HepG2 (cell line): ENCODE data around the gene SIX5. TPM values are rescaled to one million over a fixed set of nuclear protein-coding genes. Genes with fewer than 3 reads are reported as not detected.
A peak's percentile ranks its signal among the peaks of the same experiment; 100 is the strongest.

ENCODE experiments used
- ARNT ChIP-seq: fragments of 450-650 bp; IDR thresholded peaks from 2 replicates; pipeline ENCODE4 v1.6.1; 2017
- CREB3 ChIP-seq: sonication (generic); formaldehyde crosslinking; IDR thresholded peaks from 2 replicates; pipeline ENCODE4 v1.5.0; 2020; ENCODE audit warnings: missing genetic modification reagents
- DNMT1 ChIP-seq: sonication (generic); formaldehyde crosslinking; IDR thresholded peaks from 2 replicates; pipeline ENCODE4 v1.5.1; 2020; ENCODE audit warnings: mild to moderate bottlenecking, missing genetic modification reagents
- FOSL1 ChIP-seq: sonication (generic); formaldehyde crosslinking; IDR thresholded peaks from 2 replicates; pipeline ENCODE4 v1.9.0; 2021; ENCODE audit warnings: missing genetic modification reagents, borderline replicate concordance
- KDM3A ChIP-seq: IDR thresholded peaks from 2 replicates; pipeline ENCODE4 v1.6.1; 2018; ENCODE audit warnings: low read depth, missing compliant biosample characterization
- MED13 ChIP-seq: sonication (generic); formaldehyde crosslinking; IDR thresholded peaks from 2 replicates; pipeline ENCODE4 v1.5.0; 2020; ENCODE audit warnings: missing genetic modification reagents
- NFE2 ChIP-seq: sonication (generic); formaldehyde crosslinking; IDR thresholded peaks from 2 replicates; pipeline ENCODE4 v1.4.0; 2020; ENCODE audit warnings: missing genetic modification reagents
- NFKB2 ChIP-seq: sonication (generic); formaldehyde crosslinking; IDR thresholded peaks from 2 replicates; pipeline ENCODE4 v1.4.0; 2020; ENCODE audit warnings: missing genetic modification reagents, borderline replicate concordance
- NFRKB ChIP-seq: fragments of 450-650 bp; IDR thresholded peaks from 2 replicates; pipeline ENCODE4 v1.6.1; 2017
- NPAS2 ChIP-seq: sonication (generic); formaldehyde crosslinking; IDR thresholded peaks from 2 replicates; pipeline ENCODE4 v1.8.0; 2022; ENCODE audit warnings: mild to moderate bottlenecking, missing genetic modification reagents, borderline replicate concordance
- PBX3 ChIP-seq: sonication (generic); formaldehyde crosslinking; IDR thresholded peaks from 2 replicates; pipeline ENCODE4 v1.8.1; 2023; ENCODE audit warnings: missing genetic modification reagents, inconsistent platforms, borderline replicate concordance
- RFX3 ChIP-seq: IDR thresholded peaks from 2 replicates; pipeline ENCODE4 v1.6.1; 2016; ENCODE audit warnings: missing biosample characterization, missing genetic modification reagents
- YEATS2 ChIP-seq: sonication (generic); formaldehyde crosslinking; IDR thresholded peaks from 2 replicates; pipeline ENCODE4 v1.4.0; 2020; ENCODE audit warnings: missing genetic modification reagents, borderline replicate concordance
- ZBTB37 ChIP-seq: sonication (generic); formaldehyde crosslinking; IDR thresholded peaks from 2 replicates; pipeline ENCODE4 v1.4.0; 2020; ENCODE audit warnings: mild to moderate bottlenecking, missing genetic modification reagents
- ZBTB8A ChIP-seq: sonication (generic); formaldehyde crosslinking; IDR thresholded peaks from 2 replicates; pipeline ENCODE4 v1.4.0; 2020; ENCODE audit warnings: mild to moderate bottlenecking, low read depth, missing genetic modification reagents, borderline replicate concordance
- ZNF33A ChIP-seq: sonication (generic); formaldehyde crosslinking; IDR thresholded peaks from 2 replicates; pipeline ENCODE4 v1.5.1; 2020; ENCODE audit warnings: missing genetic modification reagents, mild to moderate bottlenecking, moderate library complexity, borderline replicate concordance
- ZNF577 ChIP-seq: sonication (generic); formaldehyde crosslinking; IDR thresholded peaks from 2 replicates; pipeline ENCODE4 v1.4.0; 2020; ENCODE audit warnings: mild to moderate bottlenecking, low read depth, missing genetic modification reagents, borderline replicate concordance
- ZNF670 ChIP-seq: sonication (generic); formaldehyde crosslinking; IDR thresholded peaks from 2 replicates; pipeline ENCODE4 v1.8.0; 2022; ENCODE audit warnings: mild to moderate bottlenecking, missing genetic modification reagents, borderline replicate concordance
- ZNF83 ChIP-seq: sonication (generic); formaldehyde crosslinking; IDR thresholded peaks from 2 replicates; pipeline ENCODE4 v1.4.0; 2020; ENCODE audit warnings: missing genetic modification reagents, mild to moderate bottlenecking, borderline replicate concordance
- ZNF841 ChIP-seq: sonication (generic); formaldehyde crosslinking; IDR thresholded peaks from 2 replicates; pipeline ENCODE4 v1.8.1; 2023; ENCODE audit warnings: missing genetic modification reagents, borderline replicate concordance
- polyA plus RNA-seq, 8 experiments: library from polyadenylated mRNA; depleted of rRNA in 3 of 8; stranded (reverse) in 7 of 8; unstranded in 1 of 8; fragments of >200 nt; fragmentation: Illumina TruSeq in 4 of 8; extraction: Trizol in 4 of 8; gene quantifications; 2 replicates each; pipeline versions ENCODE4 v1.2.1 to v1.2.3, GENCODE V29; 2011 to 2016; ENCODE audit warnings: low read depth in 4 of 8, missing spikeins in 1 of 8, mixed read lengths in 1 of 8; ENCODE audit not compliant: insufficient read depth in 1 of 8
- total RNA-seq, 5 experiments: library from RNA; depleted of rRNA; stranded (reverse); fragments of >200 nt; fragmentation: Illumina TruSeq; extraction: Trizol; gene quantifications; 2 replicates each; pipeline ENCODE4 v1.2.3, GENCODE V29; 2016; ENCODE audit warnings: low read depth in 1 of 5
- TF ChIP-seq, protein P1 (sequence below): IDR thresholded peaks from 2 replicates; pipeline ENCODE4 v1.6.1; 2016; ENCODE audit warnings: low read depth, borderline replicate concordance
- TF ChIP-seq, protein P2 (sequence below): sonication (generic); formaldehyde crosslinking; IDR thresholded peaks from 2 replicates; pipeline ENCODE4 v1.8.0; 2022; ENCODE audit warnings: mild to moderate bottlenecking, missing genetic modification reagents, moderate library complexity
- TF ChIP-seq, protein P3 (sequence below): sonication (generic); formaldehyde crosslinking; IDR thresholded peaks from 2 replicates; pipeline ENCODE4 v1.4.0; 2020; ENCODE audit warnings: missing genetic modification reagents

The SIX5 gene
- total and polyA plus RNA-seq, 2 of the 13 experiments (the other 11 are each of a cell fraction or from before 2014, with no cell fraction given), result 7.7 to 10.5 TPM

- TF ChIP-seq CREB3 (CRISPR knock-in tag) (no peak; the same call in 1 of the 2 replicates), PBX3 (CRISPR knock-in tag) (0 out of 2 replicates have a peak, but pooled peaks have one; percentile 28), ZNF33A (CRISPR knock-in tag) (no peak), ZBTB8A (CRISPR knock-in tag) (no peak), ZNF841 (CRISPR knock-in tag) (no peak), KDM3A (CRISPR knock-in tag) (no peak; the same call in 1 of the 2 replicates), ARNT (no peak), NFKB2 (CRISPR knock-in tag) (peak; percentile 79; the same call in 1 of the 2 replicates), DNMT1 (CRISPR knock-in tag) (no peak), MED13 (CRISPR knock-in tag) (peak; percentile 34; the same call in 1 of the 2 replicates), RFX3 (CRISPR knock-in tag) (no peak), NFRKB (no peak), NPAS2 (no peak), FOSL1 (CRISPR knock-in tag) (no peak), ZBTB37 (CRISPR knock-in tag) (no peak), YEATS2 (CRISPR knock-in tag) (peak; percentile 68; the same call in 1 of the 2 replicates), NFE2 (no peak), ZNF83 (CRISPR knock-in tag) (no peak), ZNF670 (CRISPR knock-in tag) (no peak), ZNF577 (CRISPR knock-in tag) (no peak)
- TF ChIP-seq, protein P1, sequence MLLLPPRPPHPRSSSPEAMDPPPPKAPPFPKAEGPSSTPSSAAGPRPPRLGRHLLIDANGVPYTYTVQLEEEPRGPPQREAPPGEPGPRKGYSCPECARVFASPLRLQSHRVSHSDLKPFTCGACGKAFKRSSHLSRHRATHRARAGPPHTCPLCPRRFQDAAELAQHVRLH, result 0 out of 2 replicates have a peak, but pooled peaks have one; percentile 46
- TF ChIP-seq, protein P2, sequence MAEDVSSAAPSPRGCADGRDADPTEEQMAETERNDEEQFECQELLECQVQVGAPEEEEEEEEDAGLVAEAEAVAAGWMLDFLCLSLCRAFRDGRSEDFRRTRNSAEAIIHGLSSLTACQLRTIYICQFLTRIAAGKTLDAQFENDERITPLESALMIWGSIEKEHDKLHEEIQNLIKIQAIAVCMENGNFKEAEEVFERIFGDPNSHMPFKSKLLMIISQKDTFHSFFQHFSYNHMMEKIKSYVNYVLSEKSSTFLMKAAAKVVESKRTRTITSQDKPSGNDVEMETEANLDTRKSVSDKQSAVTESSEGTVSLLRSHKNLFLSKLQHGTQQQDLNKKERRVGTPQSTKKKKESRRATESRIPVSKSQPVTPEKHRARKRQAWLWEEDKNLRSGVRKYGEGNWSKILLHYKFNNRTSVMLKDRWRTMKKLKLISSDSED (CRISPR knock-in tag), result no peak
- TF ChIP-seq, protein P3, sequence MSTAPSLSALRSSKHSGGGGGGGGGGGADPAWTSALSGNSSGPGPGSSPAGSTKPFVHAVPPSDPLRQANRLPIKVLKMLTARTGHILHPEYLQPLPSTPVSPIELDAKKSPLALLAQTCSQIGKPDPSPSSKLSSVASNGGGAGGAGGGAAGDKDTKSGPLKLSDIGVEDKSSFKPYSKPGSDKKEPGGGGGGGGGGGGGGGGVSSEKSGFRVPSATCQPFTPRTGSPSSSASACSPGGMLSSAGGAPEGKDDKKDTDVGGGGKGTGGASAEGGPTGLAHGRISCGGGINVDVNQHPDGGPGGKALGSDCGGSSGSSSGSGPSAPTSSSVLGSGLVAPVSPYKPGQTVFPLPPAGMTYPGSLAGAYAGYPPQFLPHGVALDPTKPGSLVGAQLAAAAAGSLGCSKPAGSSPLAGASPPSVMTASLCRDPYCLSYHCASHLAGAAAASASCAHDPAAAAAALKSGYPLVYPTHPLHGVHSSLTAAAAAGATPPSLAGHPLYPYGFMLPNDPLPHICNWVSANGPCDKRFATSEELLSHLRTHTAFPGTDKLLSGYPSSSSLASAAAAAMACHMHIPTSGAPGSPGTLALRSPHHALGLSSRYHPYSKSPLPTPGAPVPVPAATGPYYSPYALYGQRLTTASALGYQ (CRISPR knock-in tag), result peak; percentile 64
Observed at GRCh38 chr19:45768984-45769782, at the start of gene SIX5 (continued).
